HTR-8/SVneo (cell line): ENCODE data around the gene GTPBP1.
A peak's percentile ranks its signal among the peaks of the same experiment; 100 is the strongest.

Experiments used
- DNase-seq: peaks from one replicate; pipeline ENCODE4 v3.0.0; 2011; ENCODE audit warnings: low spot score, mixed read lengths; ENCODE audit not compliant: insufficient read length
- FAIRE-seq: peaks from 2 replicates; lab custom pipeline; 2011; peaks lifted over from hg19 to GRCh38; lab: Jason Lieb, UNC

The GTPBP1 gene

GRCh38 chr22:38705235-38706100, at the start of gene GTPBP1:
Gene GTPBP1 (plus strand): TSS chr22:38705944. CDS start chr22:38705956, 12 bp downstream.
- DNase-seq: peak; percentile 95
- FAIRE-seq: peak; percentile 80

GRCh38 chr22:38656256-38657044, 49.3 kb upstream of the GTPBP1 start, which contains the start of the genes CBY1 and FAM227A:
Gene CBY1 (plus strand): TSS chr22:38656638. CDS start chr22:38668055, 11,417 bp downstream.
Gene FAM227A (minus strand): TSS chr22:38656392. CDS start chr22:38650168, 6,224 bp downstream.
- DNase-seq (peak; percentile 94), FAIRE-seq (no peak)

- DNase-seq (peak; percentile 27), FAIRE-seq (no peak)
Observed at GRCh38 chr22:38657045-38657909, 48.5 kb upstream of the GTPBP1 start.

- DNase-seq (no peak), FAIRE-seq (no peak)
Observed at GRCh38 chr22:38674888-38675287, 30.9 kb upstream of the GTPBP1 start.

GRCh38 chr22:38675833-38676232, 29.9 kb upstream of the GTPBP1 start:
- FAIRE-seq (no peak), DNase-seq (no peak)

GRCh38 chr22:38681582-38682335, 24.0 kb upstream of the GTPBP1 start, which contains the start of gene TOMM22:
Gene TOMM22 (plus strand): TSS chr22:38681957. CDS start chr22:38681979, 22 bp downstream.
- no peak for FAIRE-seq
- DNase-seq: peak; percentile 81

GRCh38 chr22:38684895-38685294, 20.8 kb upstream of the GTPBP1 start:
- no peak for FAIRE-seq

GRCh38 chr22:38685761-38686160, 20.0 kb upstream of the GTPBP1 start:
- DNase-seq (no peak), FAIRE-seq (no peak)

More at GRCh38 chr22:38684895-38685294, 20.8 kb upstream of the GTPBP1 start:
- DNase-seq: no peak

GRCh38 chr22:38689651-38690050, 16.1 kb upstream of the GTPBP1 start:
- FAIRE-seq: no peak

GRCh38 chr22:38694049-38694448, 11.7 kb upstream of the GTPBP1 start:
- no peak for FAIRE-seq
- DNase-seq: no peak

More at GRCh38 chr22:38689651-38690050, 16.1 kb upstream of the GTPBP1 start:
- no peak for DNase-seq

GRCh38 chr22:38694940-38695339, 10.8 kb upstream of the GTPBP1 start:
- no peak for DNase-seq
- no peak for FAIRE-seq

- FAIRE-seq (no peak), DNase-seq (no peak)
Observed at GRCh38 chr22:38696606-38697424, 8.9 kb upstream of the GTPBP1 start.

GRCh38 chr22:38697425-38698089, 8.2 kb upstream of the GTPBP1 start:
- DNase-seq: no peak
- FAIRE-seq: no peak

- FAIRE-seq (no peak), DNase-seq (no peak)
Observed at GRCh38 chr22:38698407-38699094, 7.2 kb upstream of the GTPBP1 start.

GRCh38 chr22:38699143-38699542, 6.6 kb upstream of the GTPBP1 start:
- DNase-seq (no peak), FAIRE-seq (no peak)

- FAIRE-seq (no peak), DNase-seq (no peak)
Observed at GRCh38 chr22:38699784-38700183, 6.0 kb upstream of the GTPBP1 start.

GRCh38 chr22:38700270-38700788, 5.4 kb upstream of the GTPBP1 start:
- FAIRE-seq: no peak
- no peak for DNase-seq
